ENCODE results near the gene PLCB2.
A peak's percentile ranks its signal among the peaks of the same experiment; 100 is the strongest.

The PLCB2 gene

GRCh38 chr15:40283615-40284300 lies 24.0 kb downstream of the PLCB2 start:
- DNase-seq: no peak

GRCh38 chr15:40282869-40283614 lies 24.7 kb downstream of the PLCB2 start, which contains the start of gene ANKRD63:
Gene ANKRD63 (minus strand): TSS chr15:40283064. CDS start chr15:40282586, 478 bp downstream.
- peak; percentile 64 for DNase-seq

- DNase-seq: peak; percentile 31
Observed at GRCh38 chr15:40282147-40282868, 25.4 kb downstream of the PLCB2 start.

GRCh38 chr15:40281801-40282146 lies 26.0 kb downstream of the PLCB2 start:
- no peak for DNase-seq

- DNase-seq: no peak
Observed at GRCh38 chr15:40281057-40281800, 26.5 kb downstream of the PLCB2 start.

GRCh38 chr15:40280260-40281056 lies 27.3 kb downstream of the PLCB2 start:
- DNase-seq: no peak

GRCh38 chr15:40279437-40280141 lies 28.1 kb downstream of the PLCB2 start:
- DNase-seq: peak; percentile 26

- no peak for DNase-seq
Observed at GRCh38 chr15:40278026-40278425, 29.7 kb downstream of the PLCB2 start.

GRCh38 chr15:40277471-40277870 lies 30.3 kb downstream of the PLCB2 start:
- DNase-seq: no peak

- DNase-seq: no peak
Observed at GRCh38 chr15:40276927-40277326, 30.8 kb downstream of the PLCB2 start.

GRCh38 chr15:40275954-40276353 lies 31.8 kb downstream of the PLCB2 start:
- DNase-seq: no peak

GRCh38 chr15:40275523-40275922 lies 32.2 kb downstream of the PLCB2 start:
- DNase-seq: no peak

- DNase-seq: peak; percentile 55
Observed at GRCh38 chr15:40274350-40275274, 33.1 kb downstream of the PLCB2 start.

GRCh38 chr15:40273428-40273827 lies 34.3 kb downstream of the PLCB2 start:
- no peak for DNase-seq

GRCh38 chr15:40272485-40273056 lies 35.2 kb downstream of the PLCB2 start:
- DNase-seq: no peak

- no peak for DNase-seq
Observed at GRCh38 chr15:40271685-40272484, 35.9 kb downstream of the PLCB2 start.

GRCh38 chr15:40270246-40270995 lies 37.3 kb downstream of the PLCB2 start:
- DNase-seq: no peak

- no peak for DNase-seq
Observed at GRCh38 chr15:40269604-40270003, 38.1 kb downstream of the PLCB2 start.

All from NCI-H2171 (cell line).